ENCODE measurements around the gene STAB2.

DNA sequence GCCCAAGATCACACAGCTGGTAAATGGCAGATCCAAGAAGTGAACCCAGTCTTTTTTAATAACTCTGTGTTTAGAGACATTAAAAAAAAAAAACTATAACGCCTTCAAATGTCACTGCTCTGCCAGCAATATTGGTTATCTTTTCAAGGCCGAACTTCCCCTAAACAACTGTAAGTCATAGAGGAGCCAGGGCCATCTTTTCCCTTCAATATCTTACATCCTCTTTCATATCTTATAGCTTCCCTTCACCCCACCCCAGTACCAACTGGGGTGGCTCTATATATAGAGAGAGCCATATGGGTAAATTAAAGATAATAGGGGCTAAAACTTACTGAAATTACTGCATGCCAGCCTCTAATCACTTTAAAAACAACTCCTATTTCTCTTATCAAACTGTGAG is 100.2 kb downstream of the STAB2 start:
- TF ChIP-seq, protein P1, sequence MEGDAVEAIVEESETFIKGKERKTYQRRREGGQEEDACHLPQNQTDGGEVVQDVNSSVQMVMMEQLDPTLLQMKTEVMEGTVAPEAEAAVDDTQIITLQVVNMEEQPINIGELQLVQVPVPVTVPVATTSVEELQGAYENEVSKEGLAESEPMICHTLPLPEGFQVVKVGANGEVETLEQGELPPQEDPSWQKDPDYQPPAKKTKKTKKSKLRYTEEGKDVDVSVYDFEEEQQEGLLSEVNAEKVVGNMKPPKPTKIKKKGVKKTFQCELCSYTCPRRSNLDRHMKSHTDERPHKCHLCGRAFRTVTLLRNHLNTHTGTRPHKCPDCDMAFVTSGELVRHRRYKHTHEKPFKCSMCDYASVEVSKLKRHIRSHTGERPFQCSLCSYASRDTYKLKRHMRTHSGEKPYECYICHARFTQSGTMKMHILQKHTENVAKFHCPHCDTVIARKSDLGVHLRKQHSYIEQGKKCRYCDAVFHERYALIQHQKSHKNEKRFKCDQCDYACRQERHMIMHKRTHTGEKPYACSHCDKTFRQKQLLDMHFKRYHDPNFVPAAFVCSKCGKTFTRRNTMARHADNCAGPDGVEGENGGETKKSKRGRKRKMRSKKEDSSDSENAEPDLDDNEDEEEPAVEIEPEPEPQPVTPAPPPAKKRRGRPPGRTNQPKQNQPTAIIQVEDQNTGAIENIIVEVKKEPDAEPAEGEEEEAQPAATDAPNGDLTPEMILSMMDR (IDR thresholded peaks at IDR 0.05; ENCODE audit: low read length), result no peak
- no peak for TF ChIP-seq EZH2 (IDR thresholded peaks at IDR 0.05; ENCODE audit: borderline replicate concordance, low read length)
